Measurements from ENCODE around the gene CEACAM18.
"Not testable (repeated sequence)": the region's sequence is repeated elsewhere in the genome, so short reads cannot be mapped to it uniquely, and the experiment has no call there.

CEACAM18 gene

GRCh38 chr19:51493776-51494175 is 15.4 kb downstream of the CEACAM18 start:
- DNase-seq (ENCODE audit: low read depth, low spot score) = no peak

GRCh38 chr19:51497666-51498065 is 19.3 kb downstream of the CEACAM18 start:
- no peak for DNase-seq (ENCODE audit: low read depth, low spot score)

GRCh38 chr19:51500931-51501330 is 22.6 kb downstream of the CEACAM18 start:
- DNase-seq (ENCODE audit: low read depth, low spot score) = not testable (repeated sequence)

GRCh38 chr19:51501594-51502263 is 23.4 kb downstream of the CEACAM18 start, which contains the start of gene SIGLEC12:
Gene SIGLEC12, minus strand, starts transcription at chr19:51501800. Its CDS starts 67 bp downstream, at chr19:51501733.
- DNase-seq (ENCODE audit: low read depth, low spot score) = no peak

- DNase-seq (ENCODE audit: low read depth, low spot score) = no peak
Measured at GRCh38 chr19:51503286-51503817, 25.0 kb downstream of the CEACAM18 start.

- no peak for DNase-seq (ENCODE audit: low read depth, low spot score)
Measured at GRCh38 chr19:51503896-51504295, 25.6 kb downstream of the CEACAM18 start.

GRCh38 chr19:51505904-51506303 is 27.6 kb downstream of the CEACAM18 start:
- no peak for DNase-seq (ENCODE audit: low read depth, low spot score)

- DNase-seq (ENCODE audit: low read depth, low spot score) = no peak
Measured at GRCh38 chr19:51507192-51507591, 28.9 kb downstream of the CEACAM18 start.

GRCh38 chr19:51507640-51508058 is 29.3 kb downstream of the CEACAM18 start:
- DNase-seq (ENCODE audit: low read depth, low spot score) = no peak

GRCh38 chr19:51508059-51508733 is 29.9 kb downstream of the CEACAM18 start:
- DNase-seq (ENCODE audit: low read depth, low spot score) = no peak

- no peak for DNase-seq (ENCODE audit: low read depth, low spot score)
Measured at GRCh38 chr19:51509823-51510660, 31.7 kb downstream of the CEACAM18 start.

- no peak for DNase-seq (ENCODE audit: low read depth, low spot score)
Measured at GRCh38 chr19:51511353-51511752, 33.0 kb downstream of the CEACAM18 start.

- DNase-seq (ENCODE audit: low read depth, low spot score) = no peak
Measured at GRCh38 chr19:51513968-51514367, 35.6 kb downstream of the CEACAM18 start.

GRCh38 chr19:51514866-51515481 is 36.6 kb downstream of the CEACAM18 start:
- DNase-seq (ENCODE audit: low read depth, low spot score) = peak; percentile 71

GRCh38 chr19:51520728-51521127 is 42.4 kb downstream of the CEACAM18 start:
- DNase-seq (ENCODE audit: low read depth, low spot score) = no peak

- no peak for DNase-seq (ENCODE audit: low read depth, low spot score)
Measured at GRCh38 chr19:51521357-51521756, 43.0 kb downstream of the CEACAM18 start.

GRCh38 chr19:51521781-51522180 is 43.4 kb downstream of the CEACAM18 start:
- DNase-seq (ENCODE audit: low read depth, low spot score) = no peak

- no peak for DNase-seq (ENCODE audit: low read depth, low spot score)
Measured at GRCh38 chr19:51524666-51525264, 46.4 kb downstream of the CEACAM18 start.

- DNase-seq (ENCODE audit: low read depth, low spot score) = no peak
Measured at GRCh38 chr19:51525651-51526050, 47.3 kb downstream of the CEACAM18 start.

GRCh38 chr19:51529301-51529700 is 51.0 kb downstream of the CEACAM18 start:
- DNase-seq (ENCODE audit: low read depth, low spot score) = no peak

- DNase-seq (ENCODE audit: low read depth, low spot score) = no peak
Measured at GRCh38 chr19:51530616-51531015, 52.3 kb downstream of the CEACAM18 start.
